Stimulated activated CD8-positive, alpha-beta memory T cell treated with anti-CD3 and anti-CD28 coated beads, Interleukin-4, amount 100 ng/mL, for 1 hour (primary cell): ENCODE data around the gene OLFM1.

Experiments used
- DNase-seq, 2 donors: peaks; one replicate each; pipeline ENCODE4 v3.0.0-alpha.2; 2020; ENCODE audit warnings: low read depth in 2 of 2, low spot score in 1 of 2

OLFM1 gene

DNA sequence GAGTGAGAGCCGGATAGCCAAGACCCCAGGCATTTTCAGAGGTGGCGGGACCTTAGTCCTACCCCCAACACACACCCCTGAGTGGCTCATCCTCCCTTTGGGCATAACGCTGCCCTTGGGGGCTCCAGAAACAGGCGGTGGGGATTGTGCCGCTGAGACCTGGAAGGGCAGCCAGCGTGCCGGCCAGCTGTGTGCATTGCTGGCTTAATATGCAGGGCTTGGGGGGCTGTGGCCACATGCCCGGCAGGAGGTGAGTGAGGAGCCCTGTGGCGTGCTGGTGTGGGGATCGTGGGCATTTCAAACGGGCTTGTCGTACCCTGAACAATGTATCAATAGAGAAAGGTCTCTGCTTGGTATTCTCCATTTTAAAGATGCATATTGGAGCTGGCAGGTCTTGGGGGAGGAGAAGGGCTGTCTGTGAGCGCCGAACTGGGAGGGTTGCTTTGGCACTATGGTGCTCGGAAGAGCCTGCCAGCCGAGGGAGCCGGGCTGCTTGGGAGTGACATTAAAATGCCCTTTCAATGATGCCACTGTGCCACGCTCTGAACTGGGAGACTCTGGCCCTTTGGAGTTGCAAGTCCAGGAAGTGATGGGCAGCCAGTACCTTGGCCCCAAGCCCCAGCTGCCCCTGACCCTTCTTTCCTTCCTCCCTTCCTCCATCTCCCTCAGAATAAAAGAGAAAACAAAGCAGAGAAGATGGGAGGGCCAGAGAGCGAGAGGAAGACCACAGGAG lies 11.2 kb upstream of the OLFM1 start:
- DNase-seq = no peak

DNA sequence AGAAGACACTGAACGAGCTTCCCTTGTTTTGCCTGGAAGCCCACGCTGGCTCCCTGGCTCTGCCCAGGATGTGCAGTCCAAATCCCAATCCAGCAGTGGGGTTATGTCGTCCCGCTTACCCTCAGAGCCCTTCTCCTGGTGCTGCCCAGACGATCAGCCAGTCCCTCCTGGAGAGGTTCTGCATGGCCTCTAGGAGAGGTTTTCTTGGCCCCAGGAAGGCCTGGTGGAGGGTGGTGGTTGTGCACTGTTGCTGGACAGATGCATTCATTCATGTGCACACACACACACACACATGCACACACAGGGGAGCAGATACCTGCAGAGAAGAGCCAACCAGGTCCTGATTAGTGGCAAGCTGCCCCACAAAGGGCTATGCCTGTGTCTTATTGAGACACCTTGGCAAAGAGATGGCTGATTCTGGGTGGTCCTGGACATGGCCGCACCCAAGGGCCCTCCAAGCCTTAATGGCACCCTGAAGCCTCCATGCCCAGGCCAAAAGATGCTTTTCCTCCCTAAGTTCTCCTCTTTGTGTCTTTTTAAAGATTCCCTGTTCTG lies 10.5 kb upstream of the OLFM1 start:
- no peak for DNase-seq

DNA sequence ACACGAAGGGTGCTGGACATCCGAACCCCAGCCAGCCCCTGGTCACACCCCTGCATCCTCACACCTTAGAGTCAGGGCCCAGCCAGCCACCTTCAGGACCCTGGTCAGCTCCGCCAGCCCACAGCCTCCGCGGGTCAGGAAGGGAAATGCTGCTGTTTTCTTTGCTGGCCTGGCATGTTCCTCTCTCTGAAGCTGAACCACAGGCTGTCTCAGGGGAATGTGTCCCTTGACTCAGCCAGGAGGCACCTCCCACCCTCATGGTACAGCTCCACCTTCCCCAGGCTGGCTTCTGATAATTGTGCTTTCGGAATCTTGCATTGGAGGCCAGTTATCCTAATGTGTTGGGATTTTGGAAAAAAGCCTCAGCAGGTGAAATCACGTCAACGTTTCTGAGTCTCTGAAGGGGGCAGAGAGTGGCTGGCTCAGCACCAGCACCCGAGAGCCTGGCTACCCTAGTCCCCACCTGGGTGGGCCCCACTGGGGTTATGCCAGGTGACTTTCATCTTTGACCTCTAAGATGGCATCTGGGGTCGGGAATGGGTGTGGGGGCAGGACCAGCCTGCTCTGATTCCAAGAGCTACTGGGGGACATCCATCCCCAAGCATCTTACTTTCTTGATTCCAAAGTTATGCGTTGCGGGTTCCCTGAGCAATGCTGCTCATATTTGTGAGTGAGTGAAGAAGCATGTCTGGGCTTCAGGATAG lies 9.8 kb upstream of the OLFM1 start:
- DNase-seq = no peak

DNA sequence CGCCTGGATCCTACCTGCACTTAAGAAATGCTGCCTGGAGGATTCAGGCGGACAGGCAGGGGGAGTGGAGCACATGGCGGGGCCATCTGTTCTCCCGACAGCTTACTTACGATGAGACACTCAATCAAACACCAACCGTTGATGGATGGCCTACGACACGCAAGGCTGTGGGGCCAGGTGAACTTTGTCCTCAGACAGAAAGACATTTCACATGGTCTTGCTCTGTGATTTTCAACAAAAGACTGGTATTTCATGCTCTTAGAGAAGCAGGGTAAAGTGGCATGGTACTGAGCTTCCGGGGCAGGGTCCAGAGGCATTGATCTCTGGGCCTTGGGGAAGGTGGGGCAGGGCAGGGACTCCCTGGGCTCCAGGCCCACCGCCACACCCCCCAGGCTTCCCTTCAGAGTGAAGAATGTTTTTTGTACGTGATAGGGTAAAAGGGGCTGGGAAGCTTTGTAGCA lies 9.1 kb upstream of the OLFM1 start:
- DNase-seq = no peak

DNA sequence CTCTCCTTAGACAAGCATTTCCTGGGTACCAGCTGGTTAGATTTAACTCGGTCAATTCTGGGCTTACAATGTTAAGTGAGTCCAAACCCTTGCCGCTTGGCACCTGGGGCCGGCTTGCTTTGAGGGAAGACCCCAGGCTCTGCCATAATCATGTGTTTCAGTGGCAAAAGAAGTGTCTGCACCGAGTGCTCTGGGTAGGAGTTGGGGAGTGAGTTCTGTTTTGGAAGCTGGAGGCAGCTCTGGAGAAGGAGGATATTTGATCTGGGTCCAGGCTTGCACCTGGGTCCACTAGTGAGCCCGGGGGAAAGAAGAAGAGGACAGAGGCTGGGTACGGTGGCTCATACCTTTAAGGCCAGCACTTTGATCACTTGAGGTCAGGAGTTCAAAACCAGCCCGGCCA lies 8.4 kb upstream of the OLFM1 start:
- no peak for DNase-seq

DNA sequence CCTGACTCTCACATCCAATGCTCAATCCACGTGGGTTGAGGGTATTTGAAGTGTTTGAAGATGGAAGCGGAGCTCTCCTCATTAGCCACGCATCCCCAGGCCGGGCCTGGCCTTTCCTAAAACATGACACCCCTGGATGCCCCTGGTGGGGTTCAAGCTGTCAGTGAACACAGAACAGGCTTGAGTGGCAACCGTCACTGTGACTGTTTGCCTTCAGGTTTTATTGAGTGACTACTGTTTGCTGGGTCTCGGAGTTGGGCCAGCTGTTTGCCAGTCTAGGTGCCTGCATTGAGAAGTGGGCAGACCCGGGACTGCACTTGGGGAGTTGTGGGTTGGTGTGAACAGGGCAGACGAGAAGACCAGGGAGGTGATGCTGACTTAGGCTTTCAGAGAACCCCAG lies 7.8 kb upstream of the OLFM1 start:
- no peak for DNase-seq

DNA sequence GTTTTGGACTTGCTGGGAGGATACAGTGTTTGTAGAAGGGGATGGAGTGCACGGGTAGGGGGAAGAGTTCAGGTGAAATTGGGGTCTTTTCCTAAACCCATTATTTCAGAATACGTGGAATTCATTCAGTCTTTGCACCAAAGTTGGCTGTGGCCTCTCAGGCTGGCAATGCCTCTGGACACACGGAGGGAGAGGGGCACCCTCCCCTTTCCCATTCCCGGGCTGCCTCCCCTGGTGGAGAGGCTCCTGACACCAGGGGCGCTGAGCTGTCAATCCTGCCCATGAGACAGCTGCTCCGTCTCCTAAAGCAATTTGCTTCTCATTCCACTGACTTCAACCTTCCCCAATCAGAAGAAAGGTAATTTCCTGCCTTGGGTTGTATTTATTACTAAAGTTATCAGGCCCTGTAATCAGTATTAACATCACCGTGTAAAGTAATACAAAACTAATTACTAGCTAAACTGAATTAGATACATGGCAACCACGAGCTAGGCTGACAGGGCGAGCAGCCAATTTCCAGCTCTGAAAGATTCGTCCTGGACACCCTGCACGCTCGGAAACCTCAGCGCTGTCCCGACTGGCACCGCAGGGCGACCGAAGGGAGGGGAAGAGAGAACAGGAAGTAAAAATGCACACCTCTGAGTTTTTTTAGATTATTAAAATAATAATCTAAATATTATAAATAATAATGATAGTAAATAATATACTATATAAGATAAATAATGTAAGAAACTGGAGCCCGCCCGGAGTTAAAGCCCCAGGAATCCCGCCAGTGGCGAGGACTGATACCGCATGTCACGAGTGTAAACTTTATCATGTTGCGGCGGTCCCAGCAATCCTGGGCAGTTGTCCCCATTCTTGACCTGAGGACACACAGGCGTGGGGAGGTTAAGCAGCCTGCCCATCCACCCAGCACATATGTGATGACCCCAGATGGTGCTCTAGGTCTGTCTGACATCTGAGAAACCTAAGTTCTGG lies 6.9 kb upstream of the OLFM1 start:
- no peak for DNase-seq

DNA sequence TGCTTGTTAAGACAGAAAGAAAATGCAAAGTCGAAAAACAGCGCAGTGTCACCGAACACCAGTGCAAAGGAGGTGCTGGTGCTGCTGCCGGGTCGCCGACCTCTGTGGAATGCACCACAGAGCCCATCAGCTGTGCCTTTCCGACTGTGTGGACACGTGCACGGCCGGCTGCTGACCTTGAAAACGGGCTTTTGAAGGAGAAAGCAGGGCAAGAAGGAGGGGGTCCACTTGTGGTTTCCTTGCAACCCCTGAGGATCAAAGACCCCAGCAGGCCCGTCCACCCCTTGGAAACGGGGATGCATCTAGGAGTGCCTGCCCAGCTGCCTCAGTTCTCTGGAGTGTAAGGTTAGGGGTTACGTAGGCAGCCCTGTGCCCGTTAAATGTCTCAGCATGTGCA lies 6.2 kb upstream of the OLFM1 start:
- no peak for DNase-seq

DNA sequence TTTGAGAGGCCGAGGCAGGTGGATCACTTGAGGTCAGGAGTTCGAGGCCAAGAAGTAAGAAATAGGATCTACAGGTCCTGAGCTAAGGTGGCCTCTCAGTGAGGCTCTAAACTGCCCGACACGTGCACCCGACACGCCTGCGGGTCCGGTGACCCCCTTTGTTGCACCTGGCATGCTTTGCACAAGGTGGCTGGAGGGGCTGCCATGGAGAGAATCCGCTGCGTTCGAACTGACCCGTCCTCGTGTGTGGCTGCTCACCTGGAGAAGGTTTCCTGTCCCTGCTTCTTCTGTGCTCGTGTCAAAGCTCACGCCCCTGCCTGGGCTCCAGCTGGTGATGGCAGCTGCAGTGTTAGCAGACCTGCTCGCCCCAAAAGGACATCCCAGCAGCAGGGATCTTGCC lies 5.7 kb upstream of the OLFM1 start:
- no peak for DNase-seq

DNA sequence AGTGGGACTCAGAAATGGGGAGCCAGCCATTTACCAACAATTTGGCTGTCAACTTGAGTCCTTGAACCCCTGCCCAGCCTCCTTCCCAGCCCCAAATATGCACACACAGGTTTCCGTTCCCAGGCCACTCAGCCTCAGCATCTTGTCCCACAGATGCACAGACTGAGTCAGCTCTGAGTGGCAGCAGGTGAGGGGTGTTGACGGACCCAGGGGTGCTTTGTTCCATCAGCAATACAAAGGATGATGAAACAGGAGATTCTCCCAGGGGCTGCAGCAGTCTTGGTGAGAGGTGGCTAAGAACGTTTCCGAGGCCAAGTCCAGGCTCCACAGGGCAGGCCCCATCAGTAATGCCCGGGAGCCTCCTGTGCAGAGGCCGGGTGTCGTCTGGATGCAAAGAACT lies 4.9 kb upstream of the OLFM1 start:
- no peak for DNase-seq

DNA sequence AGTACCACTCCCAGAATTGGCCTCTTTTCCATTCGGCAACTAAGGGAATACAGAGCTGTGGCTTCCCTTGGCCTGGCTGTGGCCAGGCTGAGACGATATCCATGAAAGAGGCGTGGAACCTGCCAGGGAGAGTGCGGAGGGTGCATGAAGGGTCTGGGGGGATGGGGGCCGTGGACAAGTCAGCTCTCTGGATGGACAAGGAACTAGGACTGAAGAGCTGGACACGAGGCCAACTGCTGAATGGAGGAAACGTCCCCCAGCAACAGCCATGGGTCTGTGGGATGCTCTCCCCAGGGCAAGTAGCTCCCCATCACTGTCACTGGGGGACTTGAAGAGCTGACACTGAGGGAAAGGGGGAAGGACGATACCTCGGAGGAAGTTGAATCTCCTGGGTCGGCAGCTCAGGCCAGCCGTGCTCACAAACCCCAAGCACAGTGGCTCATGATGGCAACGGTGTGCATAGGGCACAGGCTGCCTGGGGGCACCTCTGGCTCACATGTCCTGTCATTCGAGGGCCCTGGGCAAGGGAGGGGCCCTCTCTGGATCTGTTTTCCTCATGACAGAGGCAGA lies 4.1 kb upstream of the OLFM1 start:
- no peak for DNase-seq

DNA sequence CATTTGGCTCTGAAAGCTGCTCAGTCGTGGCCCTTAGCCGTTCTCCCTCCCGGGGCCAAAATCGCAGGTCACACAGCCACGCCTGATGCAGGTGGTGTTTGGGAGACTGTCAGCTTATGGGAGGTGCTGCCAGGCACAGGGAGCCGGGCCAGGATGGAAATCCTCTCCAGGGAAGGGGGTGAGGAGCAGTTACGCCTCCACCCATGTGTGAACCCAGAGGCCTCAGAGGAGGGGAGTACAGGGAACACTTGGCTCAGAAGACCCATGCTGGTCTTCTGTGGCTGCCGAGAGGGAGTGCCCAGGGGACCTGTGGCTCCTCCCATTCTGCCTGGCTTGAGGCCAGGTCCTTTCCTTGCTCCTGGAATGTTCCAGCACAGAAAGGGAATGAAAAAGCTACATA lies 3.6 kb upstream of the OLFM1 start:
- DNase-seq = no peak

DNA sequence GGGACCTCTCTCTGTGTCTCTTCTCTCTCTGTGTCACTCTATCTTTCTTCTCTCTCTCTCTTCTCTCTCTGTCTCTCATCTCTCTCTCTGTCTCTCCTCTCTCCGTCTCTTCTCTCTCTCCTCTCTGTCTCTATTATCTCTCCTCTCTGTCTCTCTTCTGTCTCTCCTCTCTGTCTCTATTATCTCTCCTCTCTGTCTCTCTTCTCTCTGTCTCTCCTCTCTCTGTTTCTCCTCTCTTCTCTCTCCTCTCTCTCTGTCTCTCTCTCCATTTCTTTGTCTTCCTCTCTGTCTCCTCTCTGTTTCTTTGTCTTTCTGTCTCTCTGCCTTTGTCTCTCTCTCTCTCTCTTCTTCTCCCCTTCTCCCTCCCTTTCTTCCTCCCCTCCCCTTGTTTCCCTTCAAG lies 3.2 kb upstream of the OLFM1 start:
- no peak for DNase-seq

DNA sequence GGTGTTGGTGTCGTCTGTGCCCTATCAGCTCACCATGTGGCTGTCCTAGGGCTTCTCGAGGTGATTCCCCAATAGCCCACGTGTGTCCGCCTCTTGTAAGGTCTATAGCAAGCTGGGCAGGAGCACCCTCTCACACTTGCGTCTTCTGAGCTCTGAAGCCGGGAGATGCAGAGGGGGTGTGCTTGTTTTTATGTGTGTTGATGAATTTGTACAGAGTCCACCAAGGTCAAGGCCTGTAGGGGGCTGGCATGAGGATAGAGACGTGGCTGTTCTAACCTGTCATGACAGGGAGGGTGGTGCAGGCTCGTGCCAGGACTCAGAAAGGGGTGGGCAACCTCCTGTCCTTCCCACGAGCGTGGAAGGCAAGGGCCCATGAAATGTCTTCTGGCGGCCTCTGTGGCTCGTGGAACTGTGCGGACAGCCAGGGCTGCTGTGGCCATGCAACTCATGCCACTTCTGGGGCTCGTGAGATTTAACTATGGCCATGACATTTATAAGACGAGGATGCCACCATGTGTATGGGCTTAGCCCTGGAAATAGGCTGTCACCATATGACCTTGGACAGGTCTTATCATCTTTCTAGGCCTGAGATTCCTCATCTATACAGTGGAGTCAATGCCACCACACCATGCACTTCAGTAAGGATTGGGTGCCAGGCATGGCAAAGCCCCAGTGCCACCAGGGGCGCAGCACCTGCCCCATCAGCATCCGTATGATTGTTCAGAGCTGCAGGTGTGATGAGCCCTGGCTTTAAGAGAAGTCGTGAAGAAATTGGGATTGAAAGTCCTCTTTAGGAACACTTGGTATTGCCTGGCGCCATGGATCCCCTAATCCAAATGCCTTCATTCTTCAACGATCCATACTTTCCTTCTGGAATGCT lies 2.3 kb upstream of the OLFM1 start:
- no peak for DNase-seq

DNA sequence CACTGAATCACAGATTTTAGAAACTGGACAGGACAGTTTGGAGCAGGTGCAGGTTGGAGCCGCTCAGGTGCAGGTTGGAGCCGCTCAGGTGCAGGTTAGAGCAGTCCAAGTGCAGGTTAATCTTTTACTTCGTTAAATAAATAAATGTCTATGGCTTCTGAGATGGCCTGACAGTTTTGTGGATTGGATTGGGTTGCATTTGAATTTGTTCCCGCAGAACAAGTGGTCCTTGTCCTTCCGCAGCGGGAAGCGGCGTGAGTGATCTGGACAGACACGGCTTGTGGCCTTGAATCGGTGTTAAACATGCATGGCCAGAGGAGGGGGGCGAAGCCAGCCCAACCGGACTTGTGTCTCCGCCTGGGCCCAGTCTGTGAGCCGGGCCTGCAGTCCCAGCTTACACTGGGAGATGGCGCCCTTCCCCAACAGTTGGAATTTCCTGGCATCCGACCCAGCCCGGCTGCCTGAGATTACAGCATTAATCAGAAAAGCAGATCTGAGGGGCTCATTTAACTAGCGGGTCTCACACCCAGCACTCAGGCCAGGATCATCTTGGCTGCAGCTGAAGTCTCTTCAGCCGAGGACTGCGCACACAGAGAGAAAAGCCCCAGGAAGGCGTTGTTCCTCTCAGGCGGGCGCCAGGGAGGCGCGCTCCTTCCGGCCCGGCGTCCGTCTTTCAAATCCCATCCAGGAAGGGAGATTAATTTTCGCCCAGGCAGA lies 1.5 kb upstream of the OLFM1 start:
- no peak for DNase-seq

DNA sequence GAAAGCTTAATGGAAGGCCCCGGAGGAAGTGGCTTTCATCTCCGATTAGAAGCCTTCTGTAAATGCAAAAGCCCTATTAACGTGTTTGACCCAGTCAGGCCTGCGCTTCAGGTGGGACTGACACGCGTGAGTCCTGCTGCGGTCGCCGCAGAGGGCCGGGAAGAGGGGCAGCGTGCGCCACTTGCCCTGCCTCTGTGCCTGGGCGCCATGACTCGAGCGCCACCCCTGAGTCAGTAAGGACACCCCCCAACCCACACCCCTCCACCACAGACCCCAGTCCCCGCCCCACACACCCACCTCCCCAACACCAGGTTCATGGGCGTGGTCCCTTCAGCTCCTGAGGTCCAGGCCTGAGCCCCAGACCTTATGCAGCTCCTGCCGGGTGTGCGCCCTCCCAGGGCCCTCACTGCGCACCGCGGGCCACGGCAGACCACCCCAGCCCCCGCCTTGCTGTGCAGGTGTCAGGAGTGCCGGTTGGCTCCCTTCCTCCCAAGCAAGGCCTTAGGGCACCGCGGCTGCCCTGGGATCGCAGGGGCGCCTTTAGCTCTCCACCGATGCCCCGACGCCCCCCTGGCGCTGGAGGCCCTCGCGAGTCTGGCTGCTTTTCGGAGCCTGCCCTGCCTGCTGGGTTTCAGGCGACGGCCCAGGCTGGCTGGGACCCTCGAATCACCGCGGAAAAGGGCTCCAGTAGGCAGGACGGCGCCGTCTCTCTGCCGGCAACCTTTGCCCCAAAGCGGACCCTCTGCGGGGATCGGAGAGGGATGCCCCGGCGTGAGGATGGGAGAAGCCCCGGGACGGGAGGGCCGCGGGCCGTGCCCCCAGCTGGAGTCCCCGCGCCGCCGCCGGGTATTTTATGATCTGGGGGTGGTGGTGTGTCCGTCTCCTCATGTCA lies 625 bp upstream of the OLFM1 start:
- DNase-seq = no peak

DNA sequence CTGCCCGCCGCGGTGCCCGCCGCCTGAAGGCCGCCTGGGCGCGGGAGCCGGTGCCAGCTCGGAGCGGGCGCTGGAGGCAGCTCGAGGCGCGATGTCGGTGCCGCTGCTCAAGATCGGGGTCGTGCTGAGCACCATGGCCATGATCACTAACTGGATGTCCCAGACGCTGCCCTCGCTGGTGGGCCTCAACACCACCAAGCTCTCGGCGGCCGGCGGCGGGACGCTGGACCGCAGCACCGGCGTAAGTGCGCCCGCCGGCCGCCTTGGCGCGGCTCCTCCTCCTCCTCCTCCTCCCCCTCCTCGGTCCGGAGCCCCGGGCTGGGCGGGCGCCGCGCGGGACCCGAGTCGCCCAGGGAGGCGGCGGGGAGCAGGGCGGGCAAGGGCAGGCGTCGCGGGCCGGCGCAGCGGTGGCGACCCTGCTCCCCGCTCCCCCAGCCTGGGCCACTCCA lies 455 bp downstream of the OLFM1 start:
- DNase-seq = no peak

DNA sequence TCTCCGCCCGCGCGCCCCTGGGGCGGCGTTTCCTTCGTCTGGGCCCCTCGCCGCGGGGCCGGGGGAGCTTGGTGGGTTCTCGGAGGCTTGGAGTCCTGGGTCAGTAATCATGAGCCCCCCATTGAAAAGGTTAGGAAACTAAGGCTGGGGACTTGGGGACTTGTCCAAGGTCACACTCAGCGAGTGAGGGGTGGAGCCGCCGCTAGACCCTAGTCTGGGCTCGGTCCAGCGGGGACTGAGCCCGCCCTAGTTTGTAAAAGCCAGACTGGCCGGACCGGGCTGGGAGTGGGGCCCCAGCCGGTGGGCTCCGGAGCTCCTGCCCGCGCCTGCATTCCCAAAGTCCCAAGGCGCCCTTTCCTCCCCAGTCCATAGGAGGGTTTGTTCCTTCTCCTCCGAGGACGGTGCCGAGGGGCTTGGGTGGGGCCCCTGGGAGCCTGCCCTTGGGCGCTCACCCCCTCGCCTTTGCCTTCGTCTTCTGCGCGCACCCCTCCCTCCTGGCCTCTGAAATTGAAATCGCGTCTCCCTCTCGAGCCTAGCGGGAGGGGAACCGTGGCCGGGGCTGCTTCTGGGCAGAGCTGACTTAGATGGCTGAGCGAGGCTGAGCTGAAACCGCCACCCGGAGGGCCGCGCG lies 995 bp downstream of the OLFM1 start:
- no peak for DNase-seq
